GM12878 (cell line): Measurements from ENCODE around the gene CHMP1B.

Source experiments
- BRCA1 ChIP-seq: IDR thresholded peaks from 2 replicates; pipeline ENCODE4 v1.6.1; 2011; ENCODE audit warnings: low read depth, low read length, improper control_type of control experiment
- EP300 ChIP-seq, 2 experiments: fragments of 150-350 bp in 1 of 2; IDR thresholded peaks; 2 replicates each; pipeline ENCODE4 v1.6.1; 2011 to 2012; ENCODE audit warnings: low read depth in 2 of 2, low read length in 2 of 2, borderline replicate concordance in 1 of 2, improper control_type of control experiment in 1 of 2, inconsistent platforms in 1 of 2; ENCODE audit not compliant: control insufficient read depth in 1 of 2
- ESRRA ChIP-seq: IDR thresholded peaks from 2 replicates; pipeline ENCODE4 v1.6.1; 2012; ENCODE audit warnings: mild to moderate bottlenecking, low read length, improper control_type of control experiment
- FOS ChIP-seq: IDR thresholded peaks from 3 replicates; pipeline ENCODE4 v1.6.1; 2011; ENCODE audit warnings: borderline replicate concordance; ENCODE audit not compliant: insufficient read length; ENCODE audit errors: extremely low read depth
- HDGF ChIP-seq: fragments of 450-650 bp; IDR thresholded peaks from 2 replicates; pipeline ENCODE4 v1.6.1; 2016; ENCODE audit warnings: antibody characterized with exemption
- NR2C2 ChIP-seq: IDR thresholded peaks from 2 replicates; pipeline ENCODE4 v1.6.1; 2011; ENCODE audit warnings: borderline replicate concordance, low read depth; ENCODE audit not compliant: control insufficient read depth, insufficient read length
- POLR2A ChIP-seq: IDR thresholded peaks from 2 replicates; pipeline ENCODE4 v1.6.1; 2011; ENCODE audit warnings: low read depth, mild to moderate bottlenecking, low read length
- POLR2AphosphoS5 ChIP-seq: IDR thresholded peaks from 2 replicates; pipeline ENCODE4 v1.6.1; 2011; ENCODE audit warnings: mild to moderate bottlenecking, low read length, inconsistent platforms
- TCF12 ChIP-seq: IDR thresholded peaks from 2 replicates; pipeline ENCODE4 v1.6.1; 2011; ENCODE audit warnings: low read depth, mild to moderate bottlenecking, low read length
- TF ChIP-seq, protein P1 (sequence below): IDR thresholded peaks from 2 replicates; pipeline ENCODE4 v1.6.1; 2012; ENCODE audit warnings: low read depth, low read length, improper control_type of control experiment
- TF ChIP-seq, protein P2 (sequence below), 3 experiments: IDR thresholded peaks in 2 of 3; conservative IDR thresholded peaks in 1 of 3; 2 replicates each; pipeline ENCODE4 v1.5.1; 2011; ENCODE audit warnings: low read depth in 3 of 3, low read length in 3 of 3, mild to moderate bottlenecking in 3 of 3, control low read depth in 2 of 3, moderate library complexity in 2 of 3, inconsistent platforms in 1 of 3, mixed read lengths in 1 of 3; ENCODE audit not compliant: control insufficient read depth in 2 of 3, insufficient read depth in 1 of 3; ENCODE audit errors: extremely low read depth in 1 of 3
- TF ChIP-seq, protein P3 (sequence below): fragments of 450-650 bp; IDR thresholded peaks from 2 replicates; pipeline ENCODE4 v1.6.1; 2014; ENCODE audit warnings: mild to moderate bottlenecking
- TF ChIP-seq, protein P4 (sequence below): IDR thresholded peaks from 2 replicates; pipeline ENCODE4 v1.6.1; 2011; ENCODE audit warnings: low read depth, low read length, improper control_type of control experiment, borderline replicate concordance
- TF ChIP-seq, protein P5 (sequence below): IDR thresholded peaks from 2 replicates; pipeline ENCODE4 v1.6.1; 2011; ENCODE audit warnings: borderline replicate concordance, low read depth, mild to moderate bottlenecking, moderate library complexity, mixed read lengths, low read length; ENCODE audit not compliant: insufficient read depth; ENCODE audit errors: extremely low read length

DNA sequence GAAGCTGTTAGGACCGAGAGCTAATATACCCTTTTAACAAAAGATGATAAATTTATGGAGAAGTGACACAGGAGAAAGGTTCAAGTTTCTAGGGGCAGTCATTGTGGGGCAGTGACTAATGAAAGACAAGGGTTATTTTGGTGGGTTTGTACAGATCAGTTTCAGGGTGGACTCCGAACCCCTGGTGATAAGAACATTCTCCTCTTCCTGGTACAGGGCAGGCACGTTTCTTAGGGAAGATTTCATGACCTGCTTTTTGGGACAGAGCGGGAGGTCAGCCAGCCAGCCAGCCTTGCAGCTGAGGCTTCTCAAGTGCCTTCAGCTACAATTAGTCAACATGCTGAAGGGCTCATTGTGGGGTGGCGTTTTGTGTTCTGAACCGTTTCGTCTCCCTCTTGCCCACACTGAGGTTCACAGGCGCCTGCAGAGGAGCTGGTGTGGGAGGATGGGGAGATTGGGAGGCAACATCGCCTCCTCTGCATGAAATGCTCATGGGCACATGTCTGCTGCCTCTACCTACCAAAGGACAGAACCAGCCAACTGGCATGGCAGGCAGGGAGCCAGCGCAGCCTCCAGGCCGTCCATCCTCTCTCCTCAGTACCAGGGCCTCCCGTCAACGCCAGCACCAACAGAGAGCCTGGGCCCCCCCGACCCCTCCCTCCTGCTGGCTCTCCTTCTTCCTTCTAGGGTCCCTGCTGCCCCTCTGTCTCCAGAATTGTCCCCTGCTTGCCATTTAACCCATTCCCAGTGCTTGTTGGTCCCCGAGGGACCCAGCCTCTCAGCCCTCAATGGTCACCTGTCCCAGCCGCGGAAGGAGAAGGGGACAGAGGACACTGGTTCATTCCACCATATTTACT, 9.6 kb downstream of the CHMP1B start:
- TF ChIP-seq POLR2AphosphoS5 (no peak), EP300 (IDR thresholded peaks at IDR 0.05; ENCODE audit: borderline replicate concordance in 1 of 2, control insufficient read depth in 1 of 2, low read depth in 2 of 2, low read length in 2 of 2) (no peak), NR2C2 (no peak), BRCA1 (no peak), HDGF (no peak), ESRRA (no peak), POLR2A (no peak), FOS (no peak), TCF12 (no peak)
- TF ChIP-seq, protein P1, sequence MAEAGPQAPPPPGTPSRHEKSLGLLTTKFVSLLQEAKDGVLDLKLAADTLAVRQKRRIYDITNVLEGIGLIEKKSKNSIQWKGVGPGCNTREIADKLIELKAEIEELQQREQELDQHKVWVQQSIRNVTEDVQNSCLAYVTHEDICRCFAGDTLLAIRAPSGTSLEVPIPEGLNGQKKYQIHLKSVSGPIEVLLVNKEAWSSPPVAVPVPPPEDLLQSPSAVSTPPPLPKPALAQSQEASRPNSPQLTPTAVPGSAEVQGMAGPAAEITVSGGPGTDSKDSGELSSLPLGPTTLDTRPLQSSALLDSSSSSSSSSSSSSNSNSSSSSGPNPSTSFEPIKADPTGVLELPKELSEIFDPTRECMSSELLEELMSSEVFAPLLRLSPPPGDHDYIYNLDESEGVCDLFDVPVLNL: no peak
- TF ChIP-seq, protein P2, sequence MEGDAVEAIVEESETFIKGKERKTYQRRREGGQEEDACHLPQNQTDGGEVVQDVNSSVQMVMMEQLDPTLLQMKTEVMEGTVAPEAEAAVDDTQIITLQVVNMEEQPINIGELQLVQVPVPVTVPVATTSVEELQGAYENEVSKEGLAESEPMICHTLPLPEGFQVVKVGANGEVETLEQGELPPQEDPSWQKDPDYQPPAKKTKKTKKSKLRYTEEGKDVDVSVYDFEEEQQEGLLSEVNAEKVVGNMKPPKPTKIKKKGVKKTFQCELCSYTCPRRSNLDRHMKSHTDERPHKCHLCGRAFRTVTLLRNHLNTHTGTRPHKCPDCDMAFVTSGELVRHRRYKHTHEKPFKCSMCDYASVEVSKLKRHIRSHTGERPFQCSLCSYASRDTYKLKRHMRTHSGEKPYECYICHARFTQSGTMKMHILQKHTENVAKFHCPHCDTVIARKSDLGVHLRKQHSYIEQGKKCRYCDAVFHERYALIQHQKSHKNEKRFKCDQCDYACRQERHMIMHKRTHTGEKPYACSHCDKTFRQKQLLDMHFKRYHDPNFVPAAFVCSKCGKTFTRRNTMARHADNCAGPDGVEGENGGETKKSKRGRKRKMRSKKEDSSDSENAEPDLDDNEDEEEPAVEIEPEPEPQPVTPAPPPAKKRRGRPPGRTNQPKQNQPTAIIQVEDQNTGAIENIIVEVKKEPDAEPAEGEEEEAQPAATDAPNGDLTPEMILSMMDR (IDR thresholded peaks at IDR 0.05 in 2 of 3, conservative IDR thresholded peaks at IDR 0.05 in 1 of 3; ENCODE audit: control insufficient read depth in 2 of 3, extremely low read depth in 1 of 3, insufficient read depth in 1 of 3, low read depth in 3 of 3, low read length in 3 of 3): no peak
- TF ChIP-seq, protein P3, sequence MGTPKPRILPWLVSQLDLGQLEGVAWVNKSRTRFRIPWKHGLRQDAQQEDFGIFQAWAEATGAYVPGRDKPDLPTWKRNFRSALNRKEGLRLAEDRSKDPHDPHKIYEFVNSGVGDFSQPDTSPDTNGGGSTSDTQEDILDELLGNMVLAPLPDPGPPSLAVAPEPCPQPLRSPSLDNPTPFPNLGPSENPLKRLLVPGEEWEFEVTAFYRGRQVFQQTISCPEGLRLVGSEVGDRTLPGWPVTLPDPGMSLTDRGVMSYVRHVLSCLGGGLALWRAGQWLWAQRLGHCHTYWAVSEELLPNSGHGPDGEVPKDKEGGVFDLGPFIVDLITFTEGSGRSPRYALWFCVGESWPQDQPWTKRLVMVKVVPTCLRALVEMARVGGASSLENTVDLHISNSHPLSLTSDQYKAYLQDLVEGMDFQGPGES: no peak
- TF ChIP-seq, protein P4, sequence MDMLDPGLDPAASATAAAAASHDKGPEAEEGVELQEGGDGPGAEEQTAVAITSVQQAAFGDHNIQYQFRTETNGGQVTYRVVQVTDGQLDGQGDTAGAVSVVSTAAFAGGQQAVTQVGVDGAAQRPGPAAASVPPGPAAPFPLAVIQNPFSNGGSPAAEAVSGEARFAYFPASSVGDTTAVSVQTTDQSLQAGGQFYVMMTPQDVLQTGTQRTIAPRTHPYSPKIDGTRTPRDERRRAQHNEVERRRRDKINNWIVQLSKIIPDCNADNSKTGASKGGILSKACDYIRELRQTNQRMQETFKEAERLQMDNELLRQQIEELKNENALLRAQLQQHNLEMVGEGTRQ: no peak
- TF ChIP-seq, protein P5, sequence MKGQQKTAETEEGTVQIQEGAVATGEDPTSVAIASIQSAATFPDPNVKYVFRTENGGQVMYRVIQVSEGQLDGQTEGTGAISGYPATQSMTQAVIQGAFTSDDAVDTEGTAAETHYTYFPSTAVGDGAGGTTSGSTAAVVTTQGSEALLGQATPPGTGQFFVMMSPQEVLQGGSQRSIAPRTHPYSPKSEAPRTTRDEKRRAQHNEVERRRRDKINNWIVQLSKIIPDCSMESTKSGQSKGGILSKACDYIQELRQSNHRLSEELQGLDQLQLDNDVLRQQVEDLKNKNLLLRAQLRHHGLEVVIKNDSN: no peak
